Stimulated activated naive CD8-positive, alpha-beta T cell treated with anti-CD3 and anti-CD28 coated beads, Interleukin-15, Interleukin-2, amounts not matched to agents 100 ng/mL and 50 ng/mL, for 24 hours (primary cell): Measurements from ENCODE around the gene CCL7.

Experiments
- H3K27ac Mint-ChIP-seq: one replicate; pipeline ENCODE4 v1.8.0; 2021; ENCODE audit warnings: mild to moderate bottlenecking, mixed read lengths
- H3K27me3 Mint-ChIP-seq: one replicate; pipeline ENCODE4 v1.8.0; 2021; ENCODE audit warnings: mixed read lengths
- H3K36me3 Mint-ChIP-seq: one replicate; pipeline ENCODE4 v1.8.0; 2021; ENCODE audit warnings: low read depth, mixed read lengths
- H3K4me1 Mint-ChIP-seq: one replicate; pipeline ENCODE4 v1.8.0; 2021; ENCODE audit warnings: low read depth, mixed read lengths
- H3K4me3 Mint-ChIP-seq: one replicate; pipeline ENCODE4 v1.8.0; 2021; ENCODE audit warnings: mild to moderate bottlenecking, mixed read lengths
- H3K9me3 Mint-ChIP-seq: one replicate; pipeline ENCODE4 v1.8.0; 2021; ENCODE audit warnings: mixed read lengths

The CCL7 gene

GRCh38 chr17:34241062-34241461 is 29.0 kb upstream of the CCL7 start:
- no peak overlapping the region for H3K4me3 Mint-ChIP-seq
- no peaks in the 10 kb centered on the region for H3K36me3 Mint-ChIP-seq
- no peaks in the 10 kb centered on the region for H3K9me3 Mint-ChIP-seq
- peaks cover 3% of the 10 kb centered on the region for H3K27me3 Mint-ChIP-seq
- H3K27ac Mint-ChIP-seq, result no peak overlapping the region
- peaks cover 4% of the 10 kb centered on the region for H3K4me1 Mint-ChIP-seq

- peak overlapping the region; percentile 37 for H3K27ac Mint-ChIP-seq
- no peak overlapping the region for H3K4me3 Mint-ChIP-seq
- no peaks in the 10 kb centered on the region for H3K36me3 Mint-ChIP-seq
- peaks cover 4% of the 10 kb centered on the region for H3K4me1 Mint-ChIP-seq
- no peaks in the 10 kb centered on the region for H3K9me3 Mint-ChIP-seq
- H3K27me3 Mint-ChIP-seq, result peaks cover 3% of the 10 kb centered on the region
These were observed 27.2 kb upstream of the CCL7 start for GRCh38 chr17:34242587-34243363.

GRCh38 chr17:34243364-34244320 is 26.4 kb upstream of the CCL7 start:
- H3K4me1 Mint-ChIP-seq, result peaks cover 4% of the 10 kb centered on the region
- no peaks in the 10 kb centered on the region for H3K9me3 Mint-ChIP-seq
- peaks cover 3% of the 10 kb centered on the region for H3K27me3 Mint-ChIP-seq
- H3K4me3 Mint-ChIP-seq, result no peak overlapping the region
- no peak overlapping the region for H3K27ac Mint-ChIP-seq
- no peaks in the 10 kb centered on the region for H3K36me3 Mint-ChIP-seq

- Mint-ChIP-seq H3K4me1 (peaks cover 4% of the 10 kb centered on the region), H3K9me3 (no peaks in the 10 kb centered on the region), H3K27ac (no peak overlapping the region), H3K4me3 (no peak overlapping the region), H3K36me3 (no peaks in the 10 kb centered on the region), H3K27me3 (peaks cover 3% of the 10 kb centered on the region)
These were observed 24.6 kb upstream of the CCL7 start for GRCh38 chr17:34245351-34245905.

- Mint-ChIP-seq H3K36me3 (no peaks in the 10 kb centered on the region), H3K4me3 (no peak overlapping the region), H3K4me1 (peaks cover 4% of the 10 kb centered on the region), H3K27me3 (peaks cover 3% of the 10 kb centered on the region), H3K9me3 (no peaks in the 10 kb centered on the region), H3K27ac (no peak overlapping the region)
These were observed 23.6 kb upstream of the CCL7 start for GRCh38 chr17:34246446-34246845.

GRCh38 chr17:34246881-34247280 is 23.1 kb upstream of the CCL7 start:
- peaks cover 4% of the 10 kb centered on the region for H3K4me1 Mint-ChIP-seq
- H3K4me3 Mint-ChIP-seq, result no peak overlapping the region
- no peak overlapping the region for H3K27ac Mint-ChIP-seq
- no peaks in the 10 kb centered on the region for H3K36me3 Mint-ChIP-seq
- no peaks in the 10 kb centered on the region for H3K9me3 Mint-ChIP-seq
- peaks cover 3% of the 10 kb centered on the region for H3K27me3 Mint-ChIP-seq

- Mint-ChIP-seq H3K4me3 (no peak overlapping the region), H3K9me3 (no peaks in the 10 kb centered on the region), H3K27me3 (peaks cover 7% of the 10 kb centered on the region), H3K36me3 (no peaks in the 10 kb centered on the region), H3K4me1 (no peaks in the 10 kb centered on the region), H3K27ac (no peak overlapping the region)
These were observed 21.5 kb upstream of the CCL7 start for GRCh38 chr17:34248511-34249024.

GRCh38 chr17:34249061-34249460 is 21.0 kb upstream of the CCL7 start:
- Mint-ChIP-seq H3K4me3 (no peak overlapping the region), H3K27me3 (peaks cover 12% of the 10 kb centered on the region), H3K27ac (no peak overlapping the region), H3K36me3 (no peaks in the 10 kb centered on the region), H3K4me1 (no peaks in the 10 kb centered on the region), H3K9me3 (no peaks in the 10 kb centered on the region)

- H3K27ac Mint-ChIP-seq, result no peak overlapping the region
- H3K27me3 Mint-ChIP-seq, result peaks cover 16% of the 10 kb centered on the region
- no peaks in the 10 kb centered on the region for H3K4me1 Mint-ChIP-seq
- H3K36me3 Mint-ChIP-seq, result no peaks in the 10 kb centered on the region
- no peak overlapping the region for H3K4me3 Mint-ChIP-seq
- H3K9me3 Mint-ChIP-seq, result no peaks in the 10 kb centered on the region
These were observed 20.5 kb upstream of the CCL7 start for GRCh38 chr17:34249478-34249877.

- H3K36me3 Mint-ChIP-seq, result no peaks in the 10 kb centered on the region
- H3K4me1 Mint-ChIP-seq, result peaks cover 5% of the 10 kb centered on the region
- H3K27ac Mint-ChIP-seq, result no peak overlapping the region
- H3K4me3 Mint-ChIP-seq, result no peak overlapping the region
- H3K9me3 Mint-ChIP-seq, result no peaks in the 10 kb centered on the region
- H3K27me3 Mint-ChIP-seq, result peaks cover 28% of the 10 kb centered on the region
These were observed 18.8 kb upstream of the CCL7 start for GRCh38 chr17:34251186-34251585.

GRCh38 chr17:34252095-34252443 is 18.0 kb upstream of the CCL7 start:
- H3K27ac Mint-ChIP-seq, result no peak overlapping the region
- H3K36me3 Mint-ChIP-seq, result no peaks in the 10 kb centered on the region
- H3K9me3 Mint-ChIP-seq, result no peaks in the 10 kb centered on the region
- H3K4me3 Mint-ChIP-seq, result no peak overlapping the region
- peaks cover 32% of the 10 kb centered on the region for H3K27me3 Mint-ChIP-seq
- peaks cover 5% of the 10 kb centered on the region for H3K4me1 Mint-ChIP-seq

GRCh38 chr17:34252444-34253138 is 17.4 kb upstream of the CCL7 start:
- Mint-ChIP-seq H3K27ac (no peak overlapping the region), H3K4me1 (peaks cover 5% of the 10 kb centered on the region), H3K9me3 (no peaks in the 10 kb centered on the region), H3K4me3 (no peak overlapping the region), H3K36me3 (no peaks in the 10 kb centered on the region), H3K27me3 (peaks cover 37% of the 10 kb centered on the region)

- peaks cover 43% of the 10 kb centered on the region for H3K27me3 Mint-ChIP-seq
- no peaks in the 10 kb centered on the region for H3K9me3 Mint-ChIP-seq
- H3K27ac Mint-ChIP-seq, result no peak overlapping the region
- no peaks in the 10 kb centered on the region for H3K36me3 Mint-ChIP-seq
- peaks cover 5% of the 10 kb centered on the region for H3K4me1 Mint-ChIP-seq
- no peak overlapping the region for H3K4me3 Mint-ChIP-seq
These were observed 16.9 kb upstream of the CCL7 start for GRCh38 chr17:34253139-34253525.

- Mint-ChIP-seq H3K4me3 (no peak overlapping the region), H3K9me3 (no peaks in the 10 kb centered on the region), H3K36me3 (no peaks in the 10 kb centered on the region), H3K4me1 (peaks cover 5% of the 10 kb centered on the region), H3K27me3 (peaks cover 46% of the 10 kb centered on the region), H3K27ac (no peak overlapping the region)
These were observed 15.9 kb upstream of the CCL7 start for GRCh38 chr17:34254146-34254545.
